HUES48 (cell line): ENCODE data around the gene CYP2R1.

Experiments
- H3K27ac ChIP-seq: one replicate; pipeline ENCODE4 v1.7.0; 2013; ENCODE audit warnings: low read depth, low read length, inconsistent platforms
- H3K27me3 ChIP-seq: 2 replicates; pipeline ENCODE4 v1.6.1; 2013; ENCODE audit warnings: mild to moderate bottlenecking, low read length; ENCODE audit not compliant: control insufficient read depth, insufficient read depth
- H3K36me3 ChIP-seq: 2 replicates; pipeline ENCODE4 v1.6.1; 2013; ENCODE audit warnings: low read length; ENCODE audit not compliant: control insufficient read depth, insufficient read depth
- H3K4me1 ChIP-seq: 2 replicates; pipeline ENCODE4 v1.6.1; 2013; ENCODE audit warnings: mild to moderate bottlenecking, low read length; ENCODE audit not compliant: control insufficient read depth, insufficient read depth
- H3K4me3 ChIP-seq: 2 replicates; pipeline ENCODE4 v1.5.1; 2013; ENCODE audit warnings: mild to moderate bottlenecking, low read depth, low read length
- H3K9ac ChIP-seq: 2 replicates; pipeline ENCODE4 v1.6.1; 2013; ENCODE audit warnings: mild to moderate bottlenecking, low read depth, low read length, moderate library complexity
- H3K9me3 ChIP-seq: 2 replicates; pipeline ENCODE4 v1.6.1; 2013; ENCODE audit warnings: low read length; ENCODE audit not compliant: control insufficient read depth, insufficient read depth

CYP2R1 gene, protein sequence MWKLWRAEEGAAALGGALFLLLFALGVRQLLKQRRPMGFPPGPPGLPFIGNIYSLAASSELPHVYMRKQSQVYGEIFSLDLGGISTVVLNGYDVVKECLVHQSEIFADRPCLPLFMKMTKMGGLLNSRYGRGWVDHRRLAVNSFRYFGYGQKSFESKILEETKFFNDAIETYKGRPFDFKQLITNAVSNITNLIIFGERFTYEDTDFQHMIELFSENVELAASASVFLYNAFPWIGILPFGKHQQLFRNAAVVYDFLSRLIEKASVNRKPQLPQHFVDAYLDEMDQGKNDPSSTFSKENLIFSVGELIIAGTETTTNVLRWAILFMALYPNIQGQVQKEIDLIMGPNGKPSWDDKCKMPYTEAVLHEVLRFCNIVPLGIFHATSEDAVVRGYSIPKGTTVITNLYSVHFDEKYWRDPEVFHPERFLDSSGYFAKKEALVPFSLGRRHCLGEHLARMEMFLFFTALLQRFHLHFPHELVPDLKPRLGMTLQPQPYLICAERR

DNA sequence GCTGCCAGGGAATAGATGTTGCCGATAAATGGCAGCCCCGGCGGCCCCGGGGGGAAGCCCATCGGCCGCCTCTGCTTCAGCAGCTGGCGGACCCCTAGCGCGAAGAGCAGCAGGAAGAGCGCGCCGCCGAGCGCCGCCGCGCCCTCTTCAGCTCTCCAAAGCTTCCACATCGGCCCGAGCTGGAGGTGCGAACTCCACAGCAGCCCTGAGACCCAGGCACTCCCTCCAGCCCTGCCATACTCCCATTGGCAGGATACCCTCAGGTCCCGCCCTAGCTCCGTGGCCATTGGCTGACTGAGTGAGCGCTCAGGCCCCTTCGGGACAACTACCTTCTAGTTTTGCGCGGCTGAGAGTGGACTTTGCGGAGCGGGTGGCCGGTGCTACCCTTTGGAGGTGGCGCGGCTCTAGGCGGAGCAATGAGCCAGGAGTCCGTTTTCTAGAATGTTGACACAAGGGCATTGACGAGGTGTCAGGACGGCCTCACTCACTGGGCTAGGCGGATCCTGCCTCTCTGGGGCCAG is at the start of gene CYP2R1:
Gene CYP2R1 (minus strand): TSS at position 196 of the 521 bp plus-strand sequence. CDS start 26 bp downstream, at position 170.
- Histone ChIP-seq H3K4me3 (peak within 1 kb of the TSS; percentile 76), H3K9ac (peak within 1 kb of the TSS; percentile 37; the same call in 1 of the 2 replicates), H3K27ac (peak within 1 kb of the TSS; percentile 80), H3K9me3 (no peaks in the 10 kb centered on the region), H3K36me3 (no peaks in the 10 kb centered on the region), H3K27me3 (peaks cover 20% of the 10 kb centered on the region), H3K4me1 (0 out of 2 replicates have a peak, but pooled peaks cover 2% of the 10 kb centered on the region)

DNA sequence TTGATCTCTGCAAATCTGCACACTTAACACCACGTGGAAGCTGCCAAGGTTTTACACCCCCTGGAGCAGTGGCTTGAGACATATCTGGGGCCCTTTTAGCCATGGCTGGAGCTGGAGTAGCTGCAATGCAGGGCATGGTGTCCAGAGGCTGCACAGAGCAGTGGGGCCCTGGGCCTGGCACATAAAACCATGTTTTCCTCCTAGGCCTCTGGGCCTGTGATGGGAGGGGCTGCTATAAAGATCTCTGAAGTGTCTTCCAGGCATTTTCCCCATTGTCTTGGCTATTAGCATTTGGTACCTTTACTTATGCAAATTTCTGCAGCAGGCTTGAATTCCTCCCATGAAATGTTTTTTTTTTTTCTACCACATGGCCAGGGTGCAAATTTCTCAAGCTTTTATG is 46.9 kb upstream of the CYP2R1 start:
- Histone ChIP-seq H3K27me3 (no peaks in the 10 kb centered on the region), H3K27ac (no peak overlapping the region), H3K9ac (no peak overlapping the region), H3K4me3 (no peak overlapping the region), H3K9me3 (peaks cover 8% of the 10 kb centered on the region), H3K4me1 (no peaks in the 10 kb centered on the region), H3K36me3 (no peaks in the 10 kb centered on the region)

DNA sequence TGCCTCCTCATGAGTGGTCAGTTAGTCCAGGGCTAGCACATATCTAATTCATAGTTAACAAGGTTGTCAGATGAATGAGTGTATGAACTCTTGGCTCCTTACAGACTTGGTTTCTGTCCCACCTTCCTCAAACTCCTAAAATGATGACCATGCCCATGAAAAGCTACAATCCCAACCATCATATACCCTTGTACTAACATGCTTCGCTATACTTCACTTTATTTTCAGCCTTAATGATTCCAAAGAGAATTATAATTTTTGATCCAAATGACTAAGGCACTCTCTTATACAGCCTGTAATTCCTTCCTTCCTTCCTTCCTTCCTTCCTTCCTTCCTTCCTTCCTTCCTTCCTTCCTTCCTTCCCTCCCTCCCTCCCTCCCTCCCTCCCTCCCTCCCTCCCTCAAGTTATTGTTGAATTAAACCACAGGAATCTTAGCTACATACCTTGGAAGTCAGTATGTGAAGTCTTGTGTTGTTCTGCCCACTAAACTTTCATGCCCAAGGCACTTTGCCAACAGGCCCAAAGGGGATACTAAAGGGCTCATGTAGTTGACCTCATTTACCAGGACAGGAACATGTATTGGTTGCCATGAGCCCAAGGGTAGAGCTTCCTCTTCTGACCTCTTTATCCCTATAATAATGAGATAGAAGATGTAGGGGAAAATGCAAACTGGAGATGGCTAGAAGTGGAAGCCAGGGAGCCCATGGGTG is 42.8 kb upstream of the CYP2R1 start:
- no peak overlapping the region for H3K27ac ChIP-seq
- no peak overlapping the region for H3K9ac ChIP-seq

DNA sequence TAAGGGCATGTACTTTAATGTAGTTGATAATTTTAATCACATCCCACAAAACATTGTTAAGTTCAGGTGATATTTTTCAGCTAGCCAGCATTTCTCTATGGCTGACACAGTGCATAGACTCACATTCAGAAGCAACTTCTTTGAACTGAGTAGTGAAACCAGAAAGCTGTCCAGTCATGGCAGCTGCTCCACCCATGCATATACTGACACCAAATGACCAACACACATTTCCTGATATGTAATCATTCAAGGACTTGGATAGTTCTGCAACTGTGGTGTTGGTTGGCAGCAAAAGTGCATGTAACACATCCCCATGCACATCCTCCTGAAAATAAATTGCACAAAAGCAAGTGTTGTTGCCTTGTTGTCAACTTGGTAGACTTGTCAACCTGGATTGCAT is 40.4 kb upstream of the CYP2R1 start:
- Histone ChIP-seq H3K4me1 (no peaks in the 10 kb centered on the region), H3K27me3 (no peaks in the 10 kb centered on the region), H3K9ac (no peak overlapping the region), H3K4me3 (no peak overlapping the region), H3K36me3 (no peaks in the 10 kb centered on the region), H3K27ac (no peak overlapping the region), H3K9me3 (no peaks in the 10 kb centered on the region)

More for the DNA sequence above, 42.8 kb upstream of the CYP2R1 start:
- H3K9me3 ChIP-seq, result peaks cover 8% of the 10 kb centered on the region
- no peak overlapping the region for H3K4me3 ChIP-seq
- no peaks in the 10 kb centered on the region for H3K36me3 ChIP-seq
- H3K4me1 ChIP-seq, result no peaks in the 10 kb centered on the region
- H3K27me3 ChIP-seq, result no peaks in the 10 kb centered on the region

DNA sequence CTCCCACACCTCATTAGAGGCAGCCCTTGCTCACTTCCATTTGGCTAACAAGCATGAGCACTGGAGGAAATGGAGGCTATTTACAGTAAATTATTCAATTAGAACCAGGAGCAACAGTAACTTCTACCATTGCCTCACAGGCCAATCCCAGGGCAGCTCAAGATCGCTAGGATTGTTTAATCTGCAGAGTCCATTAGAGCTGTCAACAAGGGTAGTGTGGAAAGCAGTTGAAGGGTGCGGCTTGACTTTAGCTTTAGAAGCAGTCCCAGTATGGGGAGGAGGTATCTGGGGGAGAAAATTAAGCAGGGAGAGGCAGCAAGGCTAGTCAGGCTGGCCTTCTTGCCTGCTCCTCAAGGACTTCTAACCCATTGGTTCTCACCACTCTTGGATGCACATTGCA is 38.3 kb upstream of the CYP2R1 start:
- Histone ChIP-seq H3K9me3 (no peaks in the 10 kb centered on the region), H3K4me1 (no peaks in the 10 kb centered on the region)

DNA sequence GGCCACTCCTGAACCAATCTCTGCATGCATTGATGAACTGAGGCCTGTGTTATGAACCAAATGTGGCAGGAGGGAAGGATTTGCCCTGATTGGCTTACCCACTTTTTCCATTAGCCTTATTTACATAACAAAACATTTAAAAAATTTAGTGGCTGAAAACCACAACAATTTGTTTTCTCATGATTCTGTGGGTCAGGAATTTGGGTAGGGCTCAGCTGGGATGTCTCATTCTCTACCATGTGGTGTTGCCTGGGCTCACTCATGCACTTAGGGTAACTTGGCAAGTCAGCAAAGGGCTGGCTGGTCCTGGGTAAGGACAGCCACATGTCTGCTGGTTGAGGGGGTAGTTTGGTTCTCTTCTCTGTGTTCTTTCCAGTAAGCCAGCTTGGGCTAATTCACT is 35.1 kb upstream of the CYP2R1 start:
- Histone ChIP-seq H3K4me3 (no peak overlapping the region), H3K9me3 (no peaks in the 10 kb centered on the region), H3K9ac (no peak overlapping the region), H3K27me3 (no peaks in the 10 kb centered on the region), H3K27ac (no peak overlapping the region), H3K36me3 (no peaks in the 10 kb centered on the region), H3K4me1 (no peaks in the 10 kb centered on the region)

More for the DNA sequence above, 38.3 kb upstream of the CYP2R1 start:
- no peak overlapping the region for H3K27ac ChIP-seq
- H3K9ac ChIP-seq, result no peak overlapping the region
- no peaks in the 10 kb centered on the region for H3K27me3 ChIP-seq
- no peaks in the 10 kb centered on the region for H3K36me3 ChIP-seq
- no peak overlapping the region for H3K4me3 ChIP-seq

DNA sequence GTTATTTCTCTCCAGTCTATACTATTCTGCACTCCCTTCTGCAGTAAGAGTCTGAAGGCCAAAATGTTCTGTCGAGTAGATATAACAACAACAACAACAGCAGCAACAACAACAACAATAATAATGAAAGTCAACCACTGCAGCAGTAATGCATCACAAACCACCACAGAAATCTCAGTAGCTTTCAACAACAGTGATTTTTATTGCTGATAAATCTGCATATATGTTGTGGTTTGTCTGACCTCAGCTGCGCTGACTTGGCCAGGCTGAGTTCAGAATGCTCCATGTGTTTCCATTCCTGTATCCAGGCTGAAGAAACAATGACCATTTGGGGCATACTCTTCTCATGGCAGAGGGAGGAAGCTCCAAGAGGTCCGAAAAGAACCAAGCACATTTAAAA is 32.3 kb upstream of the CYP2R1 start:
- no peaks in the 10 kb centered on the region for H3K27me3 ChIP-seq
- no peaks in the 10 kb centered on the region for H3K4me1 ChIP-seq
- no peaks in the 10 kb centered on the region for H3K9me3 ChIP-seq
- no peak overlapping the region for H3K9ac ChIP-seq
- H3K4me3 ChIP-seq, result no peak overlapping the region
- no peaks in the 10 kb centered on the region for H3K36me3 ChIP-seq
- H3K27ac ChIP-seq, result no peak overlapping the region

DNA sequence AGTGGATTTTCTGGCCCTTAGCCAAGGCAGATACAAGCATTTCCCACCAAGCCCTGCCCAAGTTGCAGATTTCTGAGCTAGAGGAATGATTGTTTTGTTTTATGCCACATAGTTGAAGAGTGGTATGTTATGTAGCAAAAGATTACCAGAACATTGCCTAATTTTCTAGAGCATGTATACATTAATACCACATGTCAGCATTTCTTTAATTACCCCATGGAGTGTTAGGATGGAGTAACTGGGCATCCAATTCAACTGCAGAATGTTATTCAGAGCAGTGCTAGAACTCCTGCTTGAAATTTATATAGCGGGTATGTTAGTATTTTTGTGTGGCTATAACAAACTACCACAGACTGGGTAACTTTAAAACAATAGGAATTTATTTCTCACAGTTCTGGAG is 24.4 kb upstream of the CYP2R1 start:
- Histone ChIP-seq H3K4me3 (no peak overlapping the region), H3K27ac (no peak overlapping the region), H3K9me3 (no peaks in the 10 kb centered on the region), H3K4me1 (no peaks in the 10 kb centered on the region), H3K27me3 (no peaks in the 10 kb centered on the region), H3K36me3 (no peaks in the 10 kb centered on the region), H3K9ac (no peak overlapping the region)

DNA sequence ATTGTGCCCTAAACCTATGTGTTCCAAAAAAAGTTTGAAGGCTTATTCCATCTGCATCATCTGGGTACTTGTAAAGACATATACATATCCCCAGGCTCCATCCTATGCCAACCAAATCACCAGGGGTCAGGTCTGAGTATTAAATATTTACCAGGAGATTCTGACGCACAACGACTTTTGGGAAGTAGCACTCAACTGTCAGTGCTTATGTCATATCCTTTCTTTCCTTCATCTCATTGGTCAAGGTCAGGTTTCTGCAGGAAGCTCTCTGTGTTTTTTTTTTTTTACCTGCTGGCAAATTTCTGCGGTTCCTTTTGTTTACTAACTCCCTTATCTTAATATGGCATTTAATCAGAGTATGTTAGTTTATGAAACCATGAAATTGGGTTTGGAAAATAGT is 22.5 kb upstream of the CYP2R1 start:
- no peaks in the 10 kb centered on the region for H3K36me3 ChIP-seq
- no peak overlapping the region for H3K27ac ChIP-seq
- H3K4me1 ChIP-seq, result no peaks in the 10 kb centered on the region
- no peaks in the 10 kb centered on the region for H3K27me3 ChIP-seq
- no peaks in the 10 kb centered on the region for H3K9me3 ChIP-seq
- H3K4me3 ChIP-seq, result no peak overlapping the region
- H3K9ac ChIP-seq, result no peak overlapping the region

DNA sequence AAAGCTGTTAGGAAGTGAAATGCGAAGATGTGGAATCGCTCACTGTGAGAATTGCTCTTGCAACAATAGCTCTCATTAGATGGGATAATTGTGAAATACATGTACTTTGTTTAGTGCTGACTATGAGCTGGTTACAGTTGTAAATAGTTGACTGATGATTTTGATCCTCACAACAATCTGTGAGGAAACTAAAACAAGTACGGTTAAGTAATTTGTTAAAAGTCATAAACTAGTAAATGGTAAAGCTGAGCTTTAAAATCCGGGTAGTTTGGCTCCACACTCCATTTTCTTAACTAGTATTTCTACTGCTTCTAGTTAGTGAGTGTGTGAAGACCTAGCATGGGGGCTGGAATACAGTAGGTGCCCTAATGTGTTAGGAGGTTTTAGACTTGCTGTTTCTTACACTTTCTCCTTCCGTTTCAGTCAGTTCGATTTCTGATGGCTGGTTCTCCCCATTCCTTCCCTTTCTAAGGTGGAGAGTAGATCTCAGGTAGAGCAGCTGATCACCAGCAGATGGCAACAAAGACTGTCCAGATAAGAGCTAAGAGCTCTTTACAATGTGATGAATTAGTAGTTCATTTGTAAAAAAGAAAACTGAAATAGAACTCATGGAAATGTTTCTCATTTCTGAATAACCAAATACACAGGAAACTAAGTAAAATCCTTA is 16.3 kb upstream of the CYP2R1 start:
- Histone ChIP-seq H3K9me3 (no peaks in the 10 kb centered on the region), H3K4me3 (no peak overlapping the region), H3K4me1 (no peaks in the 10 kb centered on the region), H3K36me3 (no peaks in the 10 kb centered on the region), H3K27me3 (peaks cover 9% of the 10 kb centered on the region; the same call in 1 of the 2 replicates), H3K9ac (no peak overlapping the region), H3K27ac (no peak overlapping the region)
